T-helper 22 cell (primary cell): ENCODE data around the gene GNAS-AS1.

Source experiments
- DNase-seq: peaks from one replicate; pipeline ENCODE4 v3.0.0-alpha.2; 2020; ENCODE audit warnings: low read depth

Gene GNAS-AS1

GRCh38 chr20:58850693-58851174 lies at the start of gene GNAS-AS1:
Gene GNAS-AS1 (minus strand): TSS chr20:58850902.
- peak; percentile 39 for DNase-seq

DNA sequence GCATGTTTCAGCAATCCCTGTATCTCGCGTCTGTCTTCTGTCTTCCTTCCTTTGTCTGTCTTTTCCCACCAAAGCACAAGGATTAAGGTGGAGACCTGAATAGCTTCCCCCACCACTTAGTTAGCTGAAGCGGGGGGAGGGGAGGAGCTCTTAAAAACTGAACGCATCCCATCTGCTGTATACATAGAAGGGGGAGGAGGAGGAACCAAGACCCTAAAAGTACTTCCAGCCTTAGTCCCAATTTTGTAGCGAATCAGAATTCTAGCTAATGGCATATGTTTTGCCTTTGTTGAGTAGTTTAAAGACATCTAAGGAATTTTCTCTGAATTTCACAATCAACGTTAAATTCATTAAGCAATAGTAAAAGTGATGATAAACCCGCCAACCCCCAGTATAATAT lies 49.7 kb upstream of the GNAS-AS1 start:
- no peak for DNase-seq

DNA sequence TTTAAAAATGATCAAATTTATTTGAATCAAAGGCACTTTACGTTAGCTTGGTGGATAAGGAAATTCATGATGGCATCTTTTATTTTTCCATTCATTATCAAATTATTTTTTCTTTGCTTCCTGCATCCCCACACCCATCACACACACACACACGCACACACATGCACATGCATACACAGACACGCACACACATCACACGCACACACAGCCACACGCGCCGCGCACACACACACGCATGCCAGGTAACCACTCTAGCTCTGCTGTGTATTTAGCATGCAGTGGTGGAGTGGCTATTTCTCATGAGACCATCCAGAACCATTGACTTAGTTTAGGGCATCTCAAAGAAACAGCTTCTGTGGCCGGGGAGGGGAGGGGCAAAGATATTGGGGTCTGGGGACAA lies 48.8 kb upstream of the GNAS-AS1 start:
- DNase-seq, result no peak

- DNase-seq, result no peak
Measured at GRCh38 chr20:58898629-58899408, 48.1 kb upstream of the GNAS-AS1 start.

- no peak for DNase-seq
Measured at GRCh38 chr20:58897488-58897887, 46.8 kb upstream of the GNAS-AS1 start.

DNA sequence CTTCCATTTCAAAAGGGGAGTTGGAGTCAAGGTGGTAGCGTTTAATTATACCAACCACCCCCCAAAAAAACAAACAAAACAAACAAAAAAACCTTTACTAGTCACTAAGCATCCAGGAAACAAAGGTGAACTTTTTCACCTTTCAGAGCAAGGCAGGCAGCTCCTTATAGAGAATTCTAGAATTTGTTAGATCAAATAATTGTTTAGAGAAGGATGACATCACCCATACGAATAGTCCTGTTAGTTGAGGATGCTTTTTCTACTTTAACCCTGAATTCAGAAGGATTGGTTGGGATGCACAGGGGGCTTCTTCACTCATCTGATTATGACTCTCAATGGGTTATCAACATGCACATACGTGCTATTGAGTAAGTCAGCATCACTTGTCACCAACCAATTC lies 46.1 kb upstream of the GNAS-AS1 start:
- no peak for DNase-seq

- DNase-seq, result no peak
Measured at GRCh38 chr20:58895448-58896180, 44.9 kb upstream of the GNAS-AS1 start.

DNA sequence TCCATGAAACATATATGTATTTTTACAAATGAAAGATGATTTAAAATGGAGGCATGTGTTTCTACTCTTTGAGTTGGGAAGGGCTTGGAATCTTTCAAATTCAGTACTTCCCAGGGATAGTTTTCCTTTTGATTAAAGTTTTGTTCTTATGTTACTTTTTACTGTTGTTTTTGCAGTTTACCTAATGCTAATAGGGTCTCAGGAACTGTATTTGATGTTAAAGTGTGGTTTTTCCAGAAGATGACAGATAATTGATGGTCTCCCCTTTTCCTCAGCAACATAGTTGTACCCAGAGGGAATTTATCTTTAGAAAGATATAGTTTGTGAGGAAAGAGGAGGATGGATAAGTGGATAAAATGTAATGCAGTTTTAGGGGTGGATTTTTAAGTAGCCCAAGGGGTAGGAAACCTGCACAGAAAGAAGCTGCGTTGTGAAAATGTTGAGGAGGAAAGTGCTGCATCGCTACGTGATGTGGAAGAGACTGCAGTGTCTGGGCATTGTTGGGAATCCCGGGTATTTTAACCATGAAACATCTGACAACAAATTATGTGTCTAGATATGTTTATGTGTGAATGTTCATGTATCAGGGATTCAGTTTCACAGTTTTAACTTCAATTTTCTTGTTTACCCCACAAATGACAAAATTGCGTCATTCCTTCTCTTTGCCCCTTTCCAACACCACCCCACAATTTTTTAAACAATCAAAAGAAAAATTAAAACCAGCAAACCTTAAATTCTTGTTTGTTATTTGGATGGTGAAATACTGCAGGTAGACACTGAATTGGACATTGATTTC lies 44.1 kb upstream of the GNAS-AS1 start:
- no peak for DNase-seq

GRCh38 chr20:58893355-58894120 lies 42.8 kb upstream of the GNAS-AS1 start:
- no peak for DNase-seq

DNA sequence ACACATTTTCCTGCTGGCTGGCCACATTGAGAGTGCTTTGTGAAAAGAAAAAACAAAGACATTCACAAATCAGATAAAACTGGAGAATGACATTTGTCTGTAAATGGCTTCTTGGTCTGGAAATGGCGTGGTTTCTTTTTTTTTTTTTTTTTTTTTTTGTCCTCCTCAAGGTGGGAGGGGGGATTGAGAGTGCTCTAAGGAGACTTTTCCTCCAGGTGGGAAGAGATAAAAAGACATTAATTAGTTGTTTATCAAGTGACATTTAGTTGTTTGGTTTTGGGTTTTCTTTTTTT lies 42.2 kb upstream of the GNAS-AS1 start:
- DNase-seq, result no peak

DNA sequence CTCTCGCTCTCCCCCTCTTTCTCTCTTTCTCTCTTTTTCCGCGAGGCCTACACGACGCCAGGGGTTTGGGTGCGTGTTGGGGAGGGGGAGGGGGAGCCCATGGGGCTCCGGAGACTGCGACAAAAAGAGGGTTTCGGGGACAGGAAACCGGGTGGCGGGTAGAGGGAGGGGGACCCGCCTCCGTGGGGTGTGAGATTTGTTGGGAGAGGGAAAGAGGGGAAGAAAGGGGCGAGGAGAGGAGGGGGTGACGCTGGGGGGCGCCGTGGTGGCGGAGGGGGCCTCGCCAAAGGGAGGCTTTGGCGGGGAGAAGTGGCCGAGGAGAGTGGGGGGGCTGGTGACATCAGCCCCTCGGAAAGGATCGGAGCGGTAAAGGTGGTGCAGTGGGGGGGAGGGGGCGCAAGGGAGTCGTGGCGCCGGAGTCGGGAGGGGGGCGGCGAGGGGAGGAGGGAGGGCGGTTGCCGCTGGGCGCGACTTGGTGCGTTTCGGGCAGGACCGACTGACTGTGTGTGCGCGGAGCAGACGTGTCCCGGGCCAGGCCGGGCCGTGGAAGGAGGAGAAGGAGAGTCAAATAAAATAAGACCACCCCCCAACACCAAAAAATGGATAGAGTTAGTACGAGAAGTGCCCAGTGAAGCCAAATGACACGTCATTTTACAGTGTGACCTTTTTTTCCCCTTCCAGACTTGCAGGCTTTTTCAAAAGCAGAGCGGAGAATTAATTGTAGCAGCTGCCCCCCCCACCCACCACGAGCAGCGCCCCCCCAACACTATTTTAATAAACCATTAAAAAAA lies 41.6 kb upstream of the GNAS-AS1 start:
- DNase-seq, result peak; percentile 61

- DNase-seq, result no peak
Measured at GRCh38 chr20:58891718-58892140, 41.0 kb upstream of the GNAS-AS1 start.

GRCh38 chr20:58891086-58891717 lies 40.5 kb upstream of the GNAS-AS1 start:
- peak; percentile 69 for DNase-seq

DNA sequence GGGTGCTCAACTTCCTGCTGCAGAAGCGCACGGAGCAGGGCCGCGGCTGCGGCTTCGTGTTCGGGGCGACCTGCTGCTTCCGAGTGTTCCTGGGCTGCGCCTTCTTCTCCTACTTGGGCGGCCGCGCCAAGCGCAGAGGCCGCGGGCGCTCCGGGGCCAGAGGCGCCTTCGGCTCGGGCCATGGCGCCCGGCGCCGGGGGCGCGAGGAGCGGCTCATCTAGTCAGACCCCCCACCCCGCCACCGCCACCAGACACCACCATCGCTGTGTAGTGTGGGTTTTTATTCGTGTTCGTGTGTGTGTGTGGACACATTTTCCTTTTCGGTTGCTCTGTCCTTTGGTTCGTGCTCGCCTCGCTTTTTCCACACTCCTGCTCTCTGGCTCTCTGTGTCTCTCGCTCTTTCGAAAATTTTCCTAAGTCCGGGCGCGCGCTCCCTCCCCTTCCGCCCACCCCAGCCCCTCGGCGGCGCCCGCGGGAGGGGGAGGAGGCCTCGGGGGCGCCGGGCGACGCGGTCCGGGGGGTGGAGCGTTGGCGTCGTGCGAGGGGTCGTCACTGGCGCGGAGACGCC lies 39.9 kb upstream of the GNAS-AS1 start:
- DNase-seq, result peak; percentile 56

- peak; percentile 7 for DNase-seq
Measured at GRCh38 chr20:58889798-58890517, 39.3 kb upstream of the GNAS-AS1 start.

GRCh38 chr20:58889334-58889760 lies 38.6 kb upstream of the GNAS-AS1 start:
- no peak for DNase-seq

- DNase-seq, result peak; percentile 72
Measured at GRCh38 chr20:58888521-58889333, 38.0 kb upstream of the GNAS-AS1 start.

GRCh38 chr20:58888103-58888502 lies 37.4 kb upstream of the GNAS-AS1 start:
- DNase-seq, result no peak

- DNase-seq, result no peak
Measured at GRCh38 chr20:58886546-58886945, 35.8 kb upstream of the GNAS-AS1 start.
